Neuronal stem cell (in vitro differentiated cells): ENCODE measurements around the gene STAT1.

ENCODE experiments used
- DNase-seq: peaks from one replicate; pipeline ENCODE4 v3.0.0-alpha.2; 2013; ENCODE audit warnings: low spot score
- H2AFZ ChIP-seq: one replicate; pipeline ENCODE4 v1.6.1; 2013; ENCODE audit warnings: mild to moderate bottlenecking, low read length, inconsistent platforms
- H2AK5ac ChIP-seq: 2 replicates; pipeline ENCODE4 v1.6.1; 2013; ENCODE audit warnings: low read depth, mild to moderate bottlenecking, inconsistent platforms, low read length, moderate library complexity, mixed read lengths
- H2BK120ac ChIP-seq: 2 replicates; pipeline ENCODE4 v1.6.1; 2013; ENCODE audit warnings: low read depth, mild to moderate bottlenecking, inconsistent platforms, low read length, moderate library complexity, mixed read lengths
- H2BK12ac ChIP-seq: one replicate; pipeline ENCODE4 v1.6.1; 2013; ENCODE audit warnings: low read length, inconsistent platforms
- H2BK15ac ChIP-seq: 2 replicates; pipeline ENCODE4 v1.6.1; 2013; ENCODE audit warnings: mild to moderate bottlenecking, low read length, inconsistent platforms, mixed read lengths
- H2BK5ac ChIP-seq: one replicate; pipeline ENCODE4 v1.6.1; 2013; ENCODE audit warnings: inconsistent platforms, mild to moderate bottlenecking, low read length, moderate library complexity
- H3K14ac ChIP-seq: one replicate; pipeline ENCODE4 v1.6.1; 2013; ENCODE audit warnings: low read length, inconsistent platforms
- H3K18ac ChIP-seq: 2 replicates; pipeline ENCODE4 v1.6.1; 2013; ENCODE audit warnings: low read length, inconsistent platforms
- H3K23ac ChIP-seq: 2 replicates; pipeline ENCODE4 v1.6.1; 2013; ENCODE audit warnings: low read depth, mild to moderate bottlenecking, mixed read lengths, low read length, inconsistent platforms; ENCODE audit not compliant: poor library complexity
- H3K27ac ChIP-seq: replicated peaks from 3 replicates; pipeline ENCODE4 v1.5.1; 2013; ENCODE audit warnings: low read length, inconsistent platforms
- H3K27me3 ChIP-seq, 3 experiments: 2 replicates each; pipeline ENCODE4 v1.6.1; 2013; ENCODE audit warnings: low read length in 3 of 3, mild to moderate bottlenecking in 2 of 3, inconsistent platforms in 1 of 3, low read depth in 1 of 3, mixed read lengths in 1 of 3, moderate library complexity in 1 of 3; ENCODE audit not compliant: control insufficient read depth in 3 of 3, insufficient read depth in 3 of 3
- H3K36me3 ChIP-seq, 2 donors: replicated peaks in 1 of 2; 2 replicates each; pipeline ENCODE4 v1.6.1; 2013; ENCODE audit warnings: low read length in 2 of 2; ENCODE audit not compliant: control insufficient read depth in 2 of 2, insufficient read depth in 2 of 2
- H3K4ac ChIP-seq: 2 replicates; pipeline ENCODE4 v1.6.1; 2013; ENCODE audit warnings: inconsistent platforms, mild to moderate bottlenecking, low read length, moderate library complexity
- H3K4me1 ChIP-seq, 2 donors: 1 replicate in 1 of 2; 2 replicates in 1 of 2; pipeline ENCODE4 v1.6.1; 2013; ENCODE audit warnings: low read length in 2 of 2, low read depth in 1 of 2; ENCODE audit not compliant: control insufficient read depth in 2 of 2, insufficient read depth in 1 of 2
- H3K4me2 ChIP-seq: one replicate; pipeline ENCODE4 v1.6.1; 2013; ENCODE audit warnings: mild to moderate bottlenecking, low read length, inconsistent platforms; ENCODE audit not compliant: insufficient read depth, poor library complexity, severe bottlenecking
- H3K4me3 ChIP-seq, 2 donors: 2 replicates each; pipeline ENCODE4 v1.5.1; 2013; ENCODE audit warnings: low read length in 2 of 2, mild to moderate bottlenecking in 2 of 2, inconsistent platforms in 1 of 2, moderate library complexity in 1 of 2
- H3K79me1 ChIP-seq: one replicate; pipeline ENCODE4 v1.6.1; 2013; ENCODE audit warnings: low read depth, mild to moderate bottlenecking, inconsistent platforms, low read length, moderate library complexity
- H3K9ac ChIP-seq: one replicate; pipeline ENCODE4 v1.6.1; 2013; ENCODE audit warnings: mild to moderate bottlenecking, low read depth, low read length, inconsistent platforms; ENCODE audit not compliant: poor library complexity
- H3K9me3 ChIP-seq, 2 donors: replicated peaks in 1 of 2; 2 replicates each; pipeline versions ENCODE3 to v1.6.1; 2013; ENCODE audit warnings: low read length in 2 of 2, mild to moderate bottlenecking in 2 of 2, inconsistent platforms in 1 of 2, low read depth in 1 of 2, mixed read lengths in 1 of 2, moderate library complexity in 1 of 2; ENCODE audit not compliant: control insufficient read depth in 2 of 2, insufficient read depth in 1 of 2
- H4K8ac ChIP-seq: one replicate; pipeline ENCODE4 v1.6.1; 2013; ENCODE audit warnings: low read depth, mild to moderate bottlenecking, inconsistent platforms, low read length, moderate library complexity
- H4K91ac ChIP-seq: one replicate; pipeline ENCODE4 v1.6.1; 2013; ENCODE audit warnings: low read length, low read depth, mild to moderate bottlenecking, inconsistent platforms; ENCODE audit not compliant: poor library complexity
- WGBS, 2 donors: extraction: QIAGEN DNeasy Blood & Tissue Kit; methylation state at CpG; one replicate each; pipeline ENCODE4 v1.1.7; 2013; ENCODE audit warnings: missing lambda C conversion rate in 2 of 2, mixed read lengths in 1 of 2; ENCODE audit not compliant: insufficient read length in 2 of 2, insufficient replicate concordance in 1 of 2; ENCODE audit errors: extremely low coverage in 2 of 2; 5-methylcytosine and 5-hydroxymethylcytosine counted together

The STAT1 gene

DNA sequence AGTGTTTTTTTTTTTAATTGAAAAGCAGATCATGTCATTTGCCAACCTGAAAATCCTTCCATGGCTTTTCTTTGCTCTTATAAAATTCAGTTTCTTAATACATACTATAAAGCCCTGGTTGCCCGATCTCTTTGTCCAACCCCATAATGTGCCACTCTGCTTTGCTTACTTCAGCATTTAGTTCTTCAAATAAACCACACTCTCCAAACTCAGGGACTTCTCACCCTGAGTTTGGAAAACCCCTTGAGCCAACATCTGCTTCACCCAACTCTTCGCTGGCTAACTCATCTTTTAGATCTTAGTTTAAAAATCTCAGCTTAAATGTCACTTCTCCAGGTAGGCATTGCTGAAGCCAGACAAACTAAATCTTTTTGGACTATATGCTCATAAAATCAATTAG is 1.3 kb upstream of the STAT1 start:
- Histone ChIP-seq H4K8ac (no peak overlapping the region), H3K9ac (no peak overlapping the region), H2BK15ac (no peak overlapping the region), H2BK120ac (no peak overlapping the region), H3K9me3 (no peaks in the 10 kb centered on the region), H2AK5ac (no peak overlapping the region), H3K36me3 (peaks cover 0 to 13% of the 10 kb centered on the region in 2 donors), H2BK12ac (no peak overlapping the region), H3K18ac (no peak overlapping the region), H3K4me3 (no peak overlapping the region), H3K27ac (no peak overlapping the region), H3K4me2 (no peak overlapping the region), H3K14ac (no peak overlapping the region), H3K27me3 (peaks cover 0 to 6% (median 0%) of the 10 kb centered on the region in 3 experiments), H3K79me1 (no peaks in the 10 kb centered on the region), H4K91ac (no peak overlapping the region), H2BK5ac (no peak overlapping the region), H3K4ac (no peak overlapping the region), H2AFZ (no peak overlapping the region), H3K23ac (no peak overlapping the region), H3K4me1 (peaks cover 6 to 7% of the 10 kb centered on the region in 2 donors)
- WGBS, 2 donors = no CpG with 5 or more reads among the region's 2 CpGs
- no peak for DNase-seq

GRCh38 chr2:191014653-191015020 is 666 bp upstream of the STAT1 start:
- H4K8ac ChIP-seq = no peak overlapping the region
- no peak overlapping the region for H2BK120ac ChIP-seq
- no peak overlapping the region for H4K91ac ChIP-seq
- peak; percentile 9 for DNase-seq
- no peak overlapping the region for H2BK12ac ChIP-seq
- peaks cover 6 to 7% of the 10 kb centered on the region in 2 donors for H3K4me1 ChIP-seq
- no peak overlapping the region for H3K27ac ChIP-seq
- H3K14ac ChIP-seq = no peak overlapping the region
- peak overlapping the region; percentile 85 for H2AFZ ChIP-seq
- no peak overlapping the region for H2BK5ac ChIP-seq
- H3K4me2 ChIP-seq = peak overlapping the region; percentile 79
- peaks cover 0 to 6% (median 0%) of the 10 kb centered on the region in 3 experiments for H3K27me3 ChIP-seq
- no CpG with 5 or more reads among the region's 4 CpGs for WGBS, 2 donors
- no peak overlapping the region for H2BK15ac ChIP-seq
- H3K18ac ChIP-seq = no peak overlapping the region
- peaks cover 0 to 19% of the 10 kb centered on the region in 2 donors for H3K36me3 ChIP-seq
- peak overlapping the region; percentile 61 to 80 for H3K4me3 ChIP-seq
- H3K9ac ChIP-seq = no peak overlapping the region
- H3K79me1 ChIP-seq = no peaks in the 10 kb centered on the region
- no peak overlapping the region for H3K4ac ChIP-seq
- H3K9me3 ChIP-seq = no peaks in the 10 kb centered on the region
- no peak overlapping the region for H2AK5ac ChIP-seq
- H3K23ac ChIP-seq = no peak overlapping the region

DNA sequence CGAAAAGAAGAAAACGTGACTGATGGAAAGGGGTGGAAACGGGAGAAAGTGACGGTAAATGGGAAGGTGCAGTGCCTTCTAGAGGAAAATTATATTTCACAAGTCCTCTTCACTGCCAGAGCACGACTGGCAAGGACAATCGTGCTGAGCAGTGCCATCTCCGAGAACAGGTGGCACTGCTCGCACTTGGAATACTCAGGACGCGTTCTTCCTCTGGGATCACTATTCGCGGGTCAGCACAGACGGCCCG is 364 bp downstream of the STAT1 start:
- H3K27me3 ChIP-seq = peaks cover 0 to 5% (median 0%) of the 10 kb centered on the region in 3 experiments
- H3K4me3 ChIP-seq = peak overlapping the region; percentile 61 to 95
- peaks cover 0 to 29% of the 10 kb centered on the region in 2 donors for H3K36me3 ChIP-seq
- H4K91ac ChIP-seq = no peak overlapping the region
- H3K27ac ChIP-seq = no peak overlapping the region
- no peak overlapping the region for H2BK12ac ChIP-seq
- H3K4me1 ChIP-seq = peaks cover 6 to 7% of the 10 kb centered on the region in 2 donors
- no peaks in the 10 kb centered on the region for H3K79me1 ChIP-seq
- H3K9ac ChIP-seq = peak overlapping the region; percentile 97
- no CpG with 5 or more reads among the region's 14 CpGs for WGBS, 2 donors
- peak overlapping the region; percentile 85 for H3K4me2 ChIP-seq
- H3K23ac ChIP-seq = peak overlapping the region; percentile 86
- H2AK5ac ChIP-seq = no peak overlapping the region
- no peak overlapping the region for H2BK5ac ChIP-seq
- H3K18ac ChIP-seq = peak overlapping the region; percentile 90
- no peak overlapping the region for H4K8ac ChIP-seq
- H2BK120ac ChIP-seq = no peak overlapping the region
- H2BK15ac ChIP-seq = no peak overlapping the region
- no peak for DNase-seq
- no peak overlapping the region for H3K14ac ChIP-seq
- H3K9me3 ChIP-seq = no peaks in the 10 kb centered on the region
- H3K4ac ChIP-seq = no peak overlapping the region
- H2AFZ ChIP-seq = peak overlapping the region; percentile 85

- peak overlapping the region; percentile 85 for H3K4me2 ChIP-seq
- H3K36me3 ChIP-seq = peaks cover 0 to 34% of the 10 kb centered on the region in 2 donors
- H2BK15ac ChIP-seq = no peak overlapping the region
- H4K8ac ChIP-seq = no peak overlapping the region
- no peak overlapping the region for H3K18ac ChIP-seq
- no CpG with 5 or more reads among the region's 14 CpGs for WGBS, 2 donors
- H3K79me1 ChIP-seq = no peaks in the 10 kb centered on the region
- peaks cover 6 to 7% of the 10 kb centered on the region in 2 donors for H3K4me1 ChIP-seq
- peaks cover 0 to 3% (median 0%) of the 10 kb centered on the region in 3 experiments for H3K27me3 ChIP-seq
- H3K4me3 ChIP-seq = peak overlapping the region; percentile 61 to 95
- no peak overlapping the region for H3K27ac ChIP-seq
- H2BK5ac ChIP-seq = no peak overlapping the region
- no peak overlapping the region for H2BK12ac ChIP-seq
- no peak overlapping the region for H3K9ac ChIP-seq
- no peak overlapping the region for H3K4ac ChIP-seq
- H2AFZ ChIP-seq = peak overlapping the region; percentile 85
- no peak overlapping the region for H4K91ac ChIP-seq
- no peaks in the 10 kb centered on the region for H3K9me3 ChIP-seq
- no peak for DNase-seq
- H3K14ac ChIP-seq = no peak overlapping the region
- no peak overlapping the region for H2AK5ac ChIP-seq
- H3K23ac ChIP-seq = no peak overlapping the region
- no peak overlapping the region for H2BK120ac ChIP-seq
Observed at GRCh38 chr2:191012845-191013681, 908 bp downstream of the STAT1 start.
